Nephron (organoid): Measurements from ENCODE around the gene SLC6A6.

Experiments
- H3K27ac Mint-ChIP-seq, 3 experiments: 2 replicates each; pipeline ENCODE4 v1.8.0; 2020; ENCODE audit warnings: mixed read lengths in 3 of 3, mild to moderate bottlenecking in 2 of 3, moderate library complexity in 1 of 3
- H3K27me3 Mint-ChIP-seq: 2 replicates; pipeline ENCODE4 v1.8.0; 2021; ENCODE audit warnings: low read depth, mild to moderate bottlenecking, moderate library complexity, mixed read lengths
- H3K36me3 Mint-ChIP-seq: 2 replicates; pipeline ENCODE4 v1.8.0; 2020; ENCODE audit warnings: low read depth, mixed read lengths
- H3K4me1 Mint-ChIP-seq: 2 replicates; pipeline ENCODE4 v1.8.0; 2020; ENCODE audit warnings: mixed read lengths
- H3K4me3 Mint-ChIP-seq, 3 experiments: 2 replicates each; pipeline ENCODE4 v1.8.0; 2020; ENCODE audit warnings: mild to moderate bottlenecking in 3 of 3, mixed read lengths in 3 of 3, moderate library complexity in 2 of 3
- H3K9me3 Mint-ChIP-seq: 2 replicates; pipeline ENCODE4 v1.8.0; 2020; ENCODE audit warnings: mixed read lengths
- CTCF ChIP-seq, 3 experiments: fragments of 200-600 bp; sonication (generic); IDR thresholded peaks; one replicate each; pipeline ENCODE4 v1.5.0; 2021; ENCODE audit warnings: antibody characterized with exemption in 3 of 3; ENCODE audit not compliant: unreplicated experiment in 3 of 3

Gene SLC6A6

GRCh38 chr3:14438262-14438661, 35.9 kb downstream of the SLC6A6 start:
- H3K27ac Mint-ChIP-seq: peak overlapping the region; percentile 22 to 75 (median 64)
- H3K4me1 Mint-ChIP-seq: peaks cover 26% of the 10 kb centered on the region
- peaks cover 29% of the 10 kb centered on the region for H3K27me3 Mint-ChIP-seq
- TF ChIP-seq CTCF (IDR thresholded peaks at IDR 0.05; ENCODE audit: unreplicated experiment in 3 of 3): no peak
- H3K4me3 Mint-ChIP-seq: no peak overlapping the region
- H3K36me3 Mint-ChIP-seq: no peaks in the 10 kb centered on the region
- no peaks in the 10 kb centered on the region for H3K9me3 Mint-ChIP-seq

- Mint-ChIP-seq H3K36me3 (peaks cover under 1% of the 10 kb centered on the region), H3K4me3 (peak overlapping the region in 1 of 3 experiments; percentile 4), H3K4me1 (peaks cover 26% of the 10 kb centered on the region), H3K9me3 (no peaks in the 10 kb centered on the region), H3K27ac (peak overlapping the region; percentile 22 to 75 (median 64)), H3K27me3 (peaks cover 32% of the 10 kb centered on the region)
- no peak for TF ChIP-seq CTCF (IDR thresholded peaks at IDR 0.05; ENCODE audit: unreplicated experiment in 3 of 3)
Measured at GRCh38 chr3:14438929-14439328, 36.5 kb downstream of the SLC6A6 start.

- H3K27me3 Mint-ChIP-seq: peaks cover 32% of the 10 kb centered on the region
- H3K27ac Mint-ChIP-seq: peak overlapping the region; percentile 22 to 75 (median 56)
- peak overlapping the region in 1 of 3 experiments; percentile 0 for H3K4me3 Mint-ChIP-seq
- H3K4me1 Mint-ChIP-seq: peaks cover 26% of the 10 kb centered on the region
- no peak for TF ChIP-seq CTCF (IDR thresholded peaks at IDR 0.05; ENCODE audit: unreplicated experiment in 3 of 3)
- H3K9me3 Mint-ChIP-seq: no peaks in the 10 kb centered on the region
- peaks cover 8% of the 10 kb centered on the region for H3K36me3 Mint-ChIP-seq
Measured at GRCh38 chr3:14439501-14440167, 37.2 kb downstream of the SLC6A6 start.

GRCh38 chr3:14440168-14440518, 37.7 kb downstream of the SLC6A6 start:
- Mint-ChIP-seq H3K27me3 (peaks cover 32% of the 10 kb centered on the region), H3K36me3 (peaks cover 11% of the 10 kb centered on the region), H3K4me1 (peaks cover 26% of the 10 kb centered on the region), H3K9me3 (no peaks in the 10 kb centered on the region), H3K4me3 (no peak overlapping the region), H3K27ac (peak overlapping the region; percentile 37 to 64 (median 48))
- TF ChIP-seq CTCF (IDR thresholded peaks at IDR 0.05; ENCODE audit: unreplicated experiment in 3 of 3): no peak

- Mint-ChIP-seq H3K9me3 (no peaks in the 10 kb centered on the region), H3K36me3 (peaks cover 15% of the 10 kb centered on the region), H3K27me3 (peaks cover 37% of the 10 kb centered on the region), H3K4me1 (peaks cover 26% of the 10 kb centered on the region), H3K27ac (peak overlapping the region; percentile 37 to 64 (median 48)), H3K4me3 (no peak overlapping the region)
- TF ChIP-seq CTCF (IDR thresholded peaks at IDR 0.05; ENCODE audit: unreplicated experiment in 3 of 3): no peak
Measured at GRCh38 chr3:14440531-14441239, 38.3 kb downstream of the SLC6A6 start.
